Hepatocyte (in vitro differentiated cells): ENCODE results near the gene GRIN2C.

Source experiments
- CTCF ChIP-seq: fragments of 200-600 bp; sonication (generic); IDR thresholded peaks from 2 replicates; pipeline ENCODE4 v1.5.1; 2016; ENCODE audit warnings: antibody characterized with exemption, mild to moderate bottlenecking; ENCODE audit not compliant: poor library complexity
- EZH2 ChIP-seq: fragments of 200-600 bp; sonication (generic); IDR thresholded peaks from 2 replicates; pipeline ENCODE4 v1.6.1; 2016; ENCODE audit warnings: antibody characterized with exemption, mild to moderate bottlenecking, borderline replicate concordance
- EZH2phosphoT487 ChIP-seq: fragments of 200-600 bp; sonication (generic); IDR thresholded peaks from one replicate; pipeline ENCODE4 v1.6.1; 2018; ENCODE audit warnings: antibody characterized with exemption, mild to moderate bottlenecking, low read depth, moderate library complexity; ENCODE audit not compliant: unreplicated experiment, severe bottlenecking

- TF ChIP-seq CTCF (peak; percentile 89), EZH2 (no peak), EZH2phosphoT487 (no peak)
Measured at GRCh38 chr17:74864866-74865395, 5.2 kb upstream of the GRIN2C start.
